Choroid plexus epithelial cell (primary cell): ENCODE measurements around the gene AOAH.

Source experiments
- DNase-seq: peaks from one replicate; pipeline ENCODE4 v3.0.0-alpha.2; 2010; ENCODE audit warnings: low read depth
- H3K4me3 ChIP-seq: 2 replicates; pipeline ENCODE4 v1.5.1; 2011; ENCODE audit warnings: low read depth, mild to moderate bottlenecking, control low read depth, low read length, moderate library complexity
- TF ChIP-seq, protein P1 (sequence below): conservative IDR thresholded peaks from 2 replicates; pipeline ENCODE4 v1.5.1; 2011; ENCODE audit warnings: low read depth, mild to moderate bottlenecking, control low read depth, inconsistent platforms, low read length, moderate library complexity

AOAH gene

GRCh38 chr7:36521911-36522310 is 202.4 kb downstream of the AOAH start:
- no peak overlapping the region for H3K4me3 ChIP-seq
- TF ChIP-seq, protein P1, sequence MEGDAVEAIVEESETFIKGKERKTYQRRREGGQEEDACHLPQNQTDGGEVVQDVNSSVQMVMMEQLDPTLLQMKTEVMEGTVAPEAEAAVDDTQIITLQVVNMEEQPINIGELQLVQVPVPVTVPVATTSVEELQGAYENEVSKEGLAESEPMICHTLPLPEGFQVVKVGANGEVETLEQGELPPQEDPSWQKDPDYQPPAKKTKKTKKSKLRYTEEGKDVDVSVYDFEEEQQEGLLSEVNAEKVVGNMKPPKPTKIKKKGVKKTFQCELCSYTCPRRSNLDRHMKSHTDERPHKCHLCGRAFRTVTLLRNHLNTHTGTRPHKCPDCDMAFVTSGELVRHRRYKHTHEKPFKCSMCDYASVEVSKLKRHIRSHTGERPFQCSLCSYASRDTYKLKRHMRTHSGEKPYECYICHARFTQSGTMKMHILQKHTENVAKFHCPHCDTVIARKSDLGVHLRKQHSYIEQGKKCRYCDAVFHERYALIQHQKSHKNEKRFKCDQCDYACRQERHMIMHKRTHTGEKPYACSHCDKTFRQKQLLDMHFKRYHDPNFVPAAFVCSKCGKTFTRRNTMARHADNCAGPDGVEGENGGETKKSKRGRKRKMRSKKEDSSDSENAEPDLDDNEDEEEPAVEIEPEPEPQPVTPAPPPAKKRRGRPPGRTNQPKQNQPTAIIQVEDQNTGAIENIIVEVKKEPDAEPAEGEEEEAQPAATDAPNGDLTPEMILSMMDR: no peak
- no peak for DNase-seq

GRCh38 chr7:36521133-36521532 is 203.2 kb downstream of the AOAH start:
- TF ChIP-seq, protein P1: no peak
- DNase-seq: no peak
- H3K4me3 ChIP-seq: no peak overlapping the region

- no peak for DNase-seq
- H3K4me3 ChIP-seq: no peak overlapping the region
- TF ChIP-seq, protein P1: no peak
Observed at GRCh38 chr7:36515847-36516246, 208.4 kb downstream of the AOAH start.

- TF ChIP-seq, protein P1: no peak
- no peak overlapping the region for H3K4me3 ChIP-seq
- DNase-seq: no peak
Observed at GRCh38 chr7:36514289-36515243, 209.7 kb downstream of the AOAH start.

- no peak overlapping the region for H3K4me3 ChIP-seq
- TF ChIP-seq, protein P1: no peak
- no peak for DNase-seq
Observed at GRCh38 chr7:36513393-36513792, 210.9 kb downstream of the AOAH start.

DNA sequence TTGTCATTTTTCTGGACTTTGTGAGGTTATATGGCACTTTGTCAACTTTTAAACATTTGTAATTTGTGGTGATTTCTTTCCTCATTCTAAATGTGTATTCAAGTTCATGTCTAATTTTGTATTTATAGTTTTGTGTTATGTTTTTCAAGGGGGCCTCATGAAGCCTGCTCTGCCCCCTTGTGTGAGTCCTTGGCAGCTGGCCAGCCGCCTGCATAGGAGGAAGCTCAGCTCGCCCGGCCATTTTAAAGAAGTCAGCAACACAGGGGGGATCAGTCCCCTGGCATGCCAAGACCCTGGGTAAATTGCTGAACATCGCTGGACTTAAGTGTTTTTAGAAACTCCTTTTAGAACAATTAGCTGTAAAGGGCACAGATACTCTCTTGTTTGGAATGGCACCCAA is 211.7 kb downstream of the AOAH start:
- no peak overlapping the region for H3K4me3 ChIP-seq
- TF ChIP-seq, protein P1: no peak

DNA sequence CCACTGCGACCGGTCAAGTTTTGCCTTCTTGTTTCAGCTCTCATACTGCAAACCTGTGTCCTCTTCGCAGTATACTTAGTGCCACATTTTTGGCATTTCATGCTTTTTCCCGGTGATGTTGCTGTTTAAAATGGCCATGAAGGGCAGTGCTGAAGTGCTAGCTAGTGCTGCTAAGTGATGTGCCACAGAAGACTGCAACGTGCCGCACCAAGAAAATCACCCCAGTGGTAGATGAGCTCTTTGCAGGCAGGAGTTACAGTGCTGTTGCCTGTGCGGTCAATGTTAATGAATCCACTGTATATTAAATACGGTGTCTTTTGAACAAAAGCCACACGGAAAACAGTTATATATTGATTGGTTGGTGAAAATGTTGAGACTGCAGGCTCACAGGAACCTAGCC is 214.3 kb downstream of the AOAH start:
- DNase-seq: no peak
- H3K4me3 ChIP-seq: no peak overlapping the region
- TF ChIP-seq, protein P1: no peak

More for the DNA sequence above, 211.7 kb downstream of the AOAH start:
- DNase-seq: no peak
